Muscle layer of duodenum (tissue), 2 donors: ENCODE results near the gene TNPO3.
A peak's percentile ranks its signal among the peaks of the same experiment; 100 is the strongest.

ENCODE experiments used
- H3K27ac ChIP-seq: one replicate; pipeline ENCODE4 v1.7.0; 2013; ENCODE audit warnings: mild to moderate bottlenecking, low read length
- H3K27me3 ChIP-seq: one replicate; pipeline ENCODE4 v1.7.0; 2013; ENCODE audit warnings: low read depth, mild to moderate bottlenecking, control low read depth, low read length
- H3K36me3 ChIP-seq, 2 donors: one replicate each; pipeline ENCODE4 v1.7.0; 2013; ENCODE audit warnings: low read length in 2 of 2, control low read depth in 1 of 2, mild to moderate bottlenecking in 1 of 2; ENCODE audit not compliant: insufficient read depth in 2 of 2, control insufficient read depth in 1 of 2
- H3K4me1 ChIP-seq, 2 donors: one replicate each; pipeline ENCODE4 v1.7.0; 2013; ENCODE audit warnings: low read length in 2 of 2, mild to moderate bottlenecking in 2 of 2, control low read depth in 1 of 2, moderate library complexity in 1 of 2; ENCODE audit not compliant: insufficient read depth in 2 of 2, control insufficient read depth in 1 of 2
- H3K4me3 ChIP-seq, 2 donors: one replicate each; pipeline ENCODE4 v1.7.0; 2013; ENCODE audit warnings: low read length in 2 of 2, low read depth in 1 of 2, mild to moderate bottlenecking in 1 of 2
- H3K9me3 ChIP-seq, 2 donors: one replicate each; pipeline ENCODE4 v1.7.0; 2013; ENCODE audit warnings: low read length in 2 of 2, control low read depth in 1 of 2, mild to moderate bottlenecking in 1 of 2; ENCODE audit not compliant: control insufficient read depth in 1 of 2
- donor health status: healthy.

The TNPO3 gene

GRCh38 chr7:128923411-128923800, 131.5 kb downstream of the TNPO3 start:
- no peak overlapping the region for H3K4me3 ChIP-seq
- H3K36me3 ChIP-seq, result no peaks in the 10 kb centered on the region
- H3K9me3 ChIP-seq, result no peaks in the 10 kb centered on the region
- no peak overlapping the region for H3K27ac ChIP-seq
- no peaks in the 10 kb centered on the region for H3K4me1 ChIP-seq
- peaks cover 3% of the 10 kb centered on the region for H3K27me3 ChIP-seq

- H3K9me3 ChIP-seq, result no peaks in the 10 kb centered on the region
- H3K36me3 ChIP-seq, result no peaks in the 10 kb centered on the region
- no peak overlapping the region for H3K27ac ChIP-seq
- peaks cover 3% of the 10 kb centered on the region for H3K27me3 ChIP-seq
- H3K4me1 ChIP-seq, result no peaks in the 10 kb centered on the region
- no peak overlapping the region for H3K4me3 ChIP-seq
Observed at GRCh38 chr7:128922496-128923410, 132.2 kb downstream of the TNPO3 start.

GRCh38 chr7:128921866-128922440, 133.0 kb downstream of the TNPO3 start:
- Histone ChIP-seq H3K27ac (no peak overlapping the region), H3K4me1 (no peaks in the 10 kb centered on the region), H3K9me3 (no peaks in the 10 kb centered on the region), H3K4me3 (no peak overlapping the region), H3K27me3 (peaks cover 3% of the 10 kb centered on the region), H3K36me3 (no peaks in the 10 kb centered on the region)

GRCh38 chr7:128920913-128921582, 133.9 kb downstream of the TNPO3 start:
- Histone ChIP-seq H3K36me3 (no peaks in the 10 kb centered on the region), H3K4me3 (no peak overlapping the region), H3K27me3 (peaks cover 8% of the 10 kb centered on the region), H3K4me1 (no peaks in the 10 kb centered on the region), H3K9me3 (no peaks in the 10 kb centered on the region), H3K27ac (no peak overlapping the region)

- H3K4me3 ChIP-seq, result no peak overlapping the region
- no peaks in the 10 kb centered on the region for H3K9me3 ChIP-seq
- H3K27me3 ChIP-seq, result peaks cover 9% of the 10 kb centered on the region
- H3K27ac ChIP-seq, result no peak overlapping the region
- no peaks in the 10 kb centered on the region for H3K36me3 ChIP-seq
- H3K4me1 ChIP-seq, result peaks cover 0 to 4% of the 10 kb centered on the region in 2 donors
Observed at GRCh38 chr7:128919881-128920799, 134.8 kb downstream of the TNPO3 start.

GRCh38 chr7:128919241-128919640, 135.7 kb downstream of the TNPO3 start:
- Histone ChIP-seq H3K4me1 (peaks cover 0 to 4% of the 10 kb centered on the region in 2 donors), H3K36me3 (no peaks in the 10 kb centered on the region), H3K27ac (no peak overlapping the region), H3K9me3 (no peaks in the 10 kb centered on the region), H3K27me3 (peaks cover 16% of the 10 kb centered on the region), H3K4me3 (no peak overlapping the region)

- H3K4me3 ChIP-seq, result no peak overlapping the region
- H3K9me3 ChIP-seq, result no peaks in the 10 kb centered on the region
- H3K36me3 ChIP-seq, result no peaks in the 10 kb centered on the region
- peaks cover 0 to 4% of the 10 kb centered on the region in 2 donors for H3K4me1 ChIP-seq
- H3K27ac ChIP-seq, result no peak overlapping the region
- H3K27me3 ChIP-seq, result peaks cover 19% of the 10 kb centered on the region
Observed at GRCh38 chr7:128918016-128918665, 136.8 kb downstream of the TNPO3 start.

GRCh38 chr7:128917122-128917521, 137.8 kb downstream of the TNPO3 start:
- Histone ChIP-seq H3K4me3 (no peak overlapping the region), H3K27ac (no peak overlapping the region), H3K36me3 (no peaks in the 10 kb centered on the region), H3K27me3 (peaks cover 19% of the 10 kb centered on the region), H3K9me3 (no peaks in the 10 kb centered on the region), H3K4me1 (peaks cover 0 to 4% of the 10 kb centered on the region in 2 donors)

- H3K27me3 ChIP-seq, result peaks cover 19% of the 10 kb centered on the region
Observed at GRCh38 chr7:128916643-128916915, 138.3 kb downstream of the TNPO3 start.

GRCh38 chr7:128915841-128916642, 138.9 kb downstream of the TNPO3 start:
- peaks cover 19% of the 10 kb centered on the region for H3K27me3 ChIP-seq
- H3K4me1 ChIP-seq, result peaks cover 0 to 4% of the 10 kb centered on the region in 2 donors
- H3K36me3 ChIP-seq, result no peaks in the 10 kb centered on the region
- peak overlapping the region in 1 of 2 donors; percentile 53 for H3K4me3 ChIP-seq
- no peak overlapping the region for H3K27ac ChIP-seq
- no peaks in the 10 kb centered on the region for H3K9me3 ChIP-seq

More at GRCh38 chr7:128916643-128916915, 138.3 kb downstream of the TNPO3 start:
- Histone ChIP-seq H3K4me3 (no peak overlapping the region), H3K36me3 (no peaks in the 10 kb centered on the region), H3K27ac (no peak overlapping the region), H3K9me3 (no peaks in the 10 kb centered on the region), H3K4me1 (peaks cover 0 to 4% of the 10 kb centered on the region in 2 donors)
